GM12875 (cell line): Measurements from ENCODE around the gene ENTPD2.

ENCODE experiments used
- H3K4me3 ChIP-seq: one replicate; pipeline ENCODE4 v1.5.1; 2011; ENCODE audit warnings: low read depth, low read length, control low read depth
- TF ChIP-seq, protein P1 (sequence below): IDR thresholded peaks from 2 replicates; pipeline ENCODE4 v1.5.1; 2011; ENCODE audit warnings: low read depth, mild to moderate bottlenecking, control low read depth, inconsistent platforms, low read length, moderate library complexity, borderline replicate concordance; ENCODE audit not compliant: insufficient read depth

Gene ENTPD2

DNA sequence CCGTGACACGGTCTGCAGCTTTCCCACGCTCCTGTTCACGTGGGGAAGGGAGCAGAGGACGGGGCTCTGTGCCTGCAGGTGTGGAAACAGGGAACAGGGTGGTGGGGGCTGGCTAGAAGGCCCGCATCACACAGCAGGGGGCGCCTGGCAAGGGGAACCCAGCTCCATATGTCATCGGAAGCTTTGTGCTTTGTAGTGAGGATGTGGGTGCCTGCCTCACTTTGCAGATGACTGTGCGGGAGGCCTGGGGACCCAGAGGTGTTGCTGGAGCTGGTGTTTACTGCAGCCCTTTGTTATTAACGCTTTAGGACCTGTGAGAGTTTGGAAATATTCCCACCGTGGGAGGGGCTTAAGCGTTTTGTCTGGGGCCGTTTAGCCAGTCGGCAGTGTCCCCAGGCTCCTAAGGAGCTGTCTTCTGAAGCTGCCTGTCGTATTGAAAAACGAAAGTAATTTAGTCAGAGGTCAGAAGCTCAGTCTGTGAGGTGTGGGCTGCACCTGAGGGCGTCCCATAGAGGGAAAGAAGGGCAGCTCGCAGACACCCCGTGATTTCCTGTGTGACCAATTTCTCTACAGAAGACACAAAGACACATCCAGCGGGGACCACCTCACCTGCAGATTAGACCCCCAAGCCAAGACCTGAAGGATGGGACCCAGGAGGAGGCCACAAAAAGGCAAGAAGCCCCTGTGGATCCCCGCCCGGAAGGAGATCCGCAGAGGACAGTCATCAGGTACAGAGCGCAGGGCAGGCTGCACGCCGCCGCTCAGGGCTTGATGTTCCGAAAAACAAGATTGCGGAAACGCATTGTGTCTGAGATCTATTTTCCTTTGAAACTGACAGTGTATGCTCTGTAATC, 42.0 kb upstream of the ENTPD2 start:
- TF ChIP-seq, protein P1, sequence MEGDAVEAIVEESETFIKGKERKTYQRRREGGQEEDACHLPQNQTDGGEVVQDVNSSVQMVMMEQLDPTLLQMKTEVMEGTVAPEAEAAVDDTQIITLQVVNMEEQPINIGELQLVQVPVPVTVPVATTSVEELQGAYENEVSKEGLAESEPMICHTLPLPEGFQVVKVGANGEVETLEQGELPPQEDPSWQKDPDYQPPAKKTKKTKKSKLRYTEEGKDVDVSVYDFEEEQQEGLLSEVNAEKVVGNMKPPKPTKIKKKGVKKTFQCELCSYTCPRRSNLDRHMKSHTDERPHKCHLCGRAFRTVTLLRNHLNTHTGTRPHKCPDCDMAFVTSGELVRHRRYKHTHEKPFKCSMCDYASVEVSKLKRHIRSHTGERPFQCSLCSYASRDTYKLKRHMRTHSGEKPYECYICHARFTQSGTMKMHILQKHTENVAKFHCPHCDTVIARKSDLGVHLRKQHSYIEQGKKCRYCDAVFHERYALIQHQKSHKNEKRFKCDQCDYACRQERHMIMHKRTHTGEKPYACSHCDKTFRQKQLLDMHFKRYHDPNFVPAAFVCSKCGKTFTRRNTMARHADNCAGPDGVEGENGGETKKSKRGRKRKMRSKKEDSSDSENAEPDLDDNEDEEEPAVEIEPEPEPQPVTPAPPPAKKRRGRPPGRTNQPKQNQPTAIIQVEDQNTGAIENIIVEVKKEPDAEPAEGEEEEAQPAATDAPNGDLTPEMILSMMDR = peak; percentile 81
- peak overlapping the region; percentile 23 for H3K4me3 ChIP-seq

GRCh38 chr9:137089232-137089947, 35.5 kb upstream of the ENTPD2 start:
- H3K4me3 ChIP-seq = no peak overlapping the region
- TF ChIP-seq, protein P1 = no peak

- H3K4me3 ChIP-seq = no peak overlapping the region
Observed at GRCh38 chr9:137088121-137088520, 34.3 kb upstream of the ENTPD2 start.

GRCh38 chr9:137087409-137087925, 33.6 kb upstream of the ENTPD2 start:
- peak overlapping the region; percentile 89 for H3K4me3 ChIP-seq
- TF ChIP-seq, protein P1 = no peak

More at GRCh38 chr9:137088121-137088520, 34.3 kb upstream of the ENTPD2 start:
- TF ChIP-seq, protein P1 = no peak

- peak within 1 kb of the TSS; percentile 89 for H3K4me3 ChIP-seq
- TF ChIP-seq, protein P1 = no peak
Observed at GRCh38 chr9:137086531-137087408, 32.9 kb upstream of the ENTPD2 start, which contains the start of gene MAN1B1. MAN1B1 (plus strand) TSS chr9:137086985; CDS start chr9:137087000, 15 bp downstream.

DNA sequence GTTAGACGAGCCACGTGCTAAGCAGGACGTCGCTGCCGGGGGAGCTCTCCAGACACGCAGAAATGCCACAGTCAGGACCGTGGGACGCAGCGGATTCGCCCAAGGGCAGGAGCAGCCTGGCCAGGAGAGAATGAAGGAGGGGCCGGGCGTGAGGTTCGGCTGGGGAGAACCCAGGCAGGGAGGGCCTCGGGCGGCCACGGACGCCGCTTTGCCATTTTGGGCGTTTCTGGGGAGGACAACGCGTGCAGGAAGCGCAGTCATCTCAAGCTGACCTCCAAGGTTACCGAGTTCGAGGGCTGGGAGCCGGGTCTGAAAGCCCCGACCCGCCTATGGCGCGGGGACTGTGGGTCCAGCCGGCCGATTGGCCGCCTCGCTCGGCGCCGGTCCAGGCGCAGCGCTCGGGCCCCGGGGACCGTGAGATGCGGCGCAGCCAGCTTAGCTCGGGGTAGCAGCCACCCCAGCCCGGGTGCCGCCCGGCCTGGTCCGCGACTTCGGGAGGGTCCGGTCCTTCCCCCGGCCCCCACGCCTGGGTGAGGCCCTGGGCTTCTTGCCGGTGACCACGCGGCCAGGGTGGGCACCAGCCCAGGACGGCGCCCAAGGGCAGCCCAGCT, 32.2 kb upstream of the ENTPD2 start:
- peak overlapping the region; percentile 83 for H3K4me3 ChIP-seq
- TF ChIP-seq, protein P1 = no peak
